NOMO-1 (cell line): ENCODE data around the gene RBM42.
A peak's percentile ranks its signal among the peaks of the same experiment; 100 is the strongest.
"Not testable (repeated sequence)": the region's sequence is repeated elsewhere in the genome, so short reads cannot be mapped to it uniquely, and the experiment has no call there.

Experiments used
- DNase-seq, 2 experiments: peaks; one replicate each; lab custom pipeline; 2025; ENCODE audit not compliant: unreplicated experiment in 2 of 2; lab: John Stamatoyannopoulos, UW

The RBM42 gene

DNA sequence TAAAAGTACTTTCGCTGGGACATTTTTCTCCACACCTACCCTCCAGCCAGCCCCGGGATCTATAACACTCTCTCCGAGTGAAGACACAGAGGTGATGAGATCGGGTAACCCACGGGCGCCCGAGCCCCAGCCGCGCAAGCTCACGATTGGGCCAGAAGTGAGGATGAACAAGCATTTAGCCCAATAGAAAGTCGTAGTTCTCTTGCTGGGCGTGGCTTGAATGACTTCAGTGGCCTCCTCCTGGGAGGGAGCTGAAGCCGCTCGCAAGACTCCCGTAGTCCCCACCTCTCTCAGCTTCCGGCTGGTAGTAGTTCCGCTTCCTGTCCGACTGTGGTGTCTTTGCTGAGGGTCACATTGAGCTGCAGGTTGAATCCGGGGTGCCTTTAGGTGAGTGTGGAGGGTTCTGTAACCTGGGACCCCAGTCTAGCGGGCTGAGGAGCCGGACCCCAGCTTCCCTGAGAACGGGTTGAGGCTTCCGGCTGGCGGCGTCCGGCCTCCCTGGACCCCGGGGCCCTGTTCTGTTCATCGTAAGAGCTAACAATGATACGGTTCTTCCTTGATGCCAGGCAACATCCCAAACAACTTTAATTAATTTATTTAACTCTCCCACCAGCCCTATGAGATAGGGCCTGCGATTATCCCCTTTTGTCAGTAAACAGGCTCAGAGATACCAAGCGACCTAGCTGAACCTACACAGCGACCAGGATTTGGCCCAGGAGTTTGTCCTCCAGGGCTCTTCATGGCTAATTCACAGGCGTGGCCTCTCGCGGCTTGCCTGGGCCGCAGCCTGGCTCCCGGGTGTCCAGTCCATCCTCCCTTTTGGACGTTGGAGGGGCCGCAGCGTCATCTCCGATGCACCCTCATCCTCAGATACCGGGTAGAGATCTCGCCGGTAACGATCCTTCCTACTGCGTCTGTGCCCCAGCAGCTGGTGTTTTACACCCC, 19.5 kb downstream of the RBM42 start, which contains the start of gene COX6B1:
COX6B1 (plus strand) TSS at position 307 of the 945 bp plus-strand sequence. CDS start 2,921 bp downstream, outside the sequence.
- DNase-seq, result peak; percentile 98 to 99

DNA sequence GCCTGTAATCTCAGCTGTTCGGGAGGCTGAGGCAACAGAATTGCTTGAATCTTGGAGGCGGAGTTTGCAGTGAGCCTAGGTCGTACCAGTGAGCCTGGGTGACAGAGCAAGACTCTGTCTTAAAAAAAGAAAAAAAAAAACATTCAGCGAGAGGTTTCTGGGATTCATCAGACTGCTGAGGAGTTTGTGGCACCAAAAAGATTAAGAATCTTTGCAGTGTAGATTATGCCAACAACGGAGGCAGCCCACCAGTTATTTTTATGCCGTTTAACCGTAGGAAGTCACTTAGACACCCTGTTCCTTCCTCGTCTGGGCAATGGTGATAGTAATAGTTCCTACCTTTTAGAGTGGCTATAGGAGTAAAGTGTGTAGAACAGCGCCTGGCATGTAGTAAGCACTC, 21.7 kb downstream of the RBM42 start:
- no peak for DNase-seq

DNA sequence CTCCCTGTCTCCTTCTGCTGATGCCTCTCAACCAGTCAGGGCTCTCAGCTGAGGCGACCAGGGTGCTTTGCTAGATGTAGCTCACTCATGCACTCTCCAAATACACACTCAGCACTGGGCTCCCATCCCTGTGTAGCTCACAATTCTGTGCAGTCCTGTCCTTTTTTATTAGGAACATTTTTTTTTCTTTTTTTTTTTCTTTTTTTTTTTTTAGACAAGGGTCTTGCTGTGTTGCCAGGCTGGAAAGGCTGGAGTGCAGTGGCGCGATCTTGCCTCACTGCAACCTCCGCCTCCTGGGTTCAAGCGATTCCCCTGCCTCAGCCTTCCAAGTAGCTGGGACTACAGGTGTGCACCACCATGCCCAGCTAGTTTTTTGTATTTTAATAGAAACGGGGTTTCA, 26.0 kb downstream of the RBM42 start:
- not testable (repeated sequence) for DNase-seq

DNA sequence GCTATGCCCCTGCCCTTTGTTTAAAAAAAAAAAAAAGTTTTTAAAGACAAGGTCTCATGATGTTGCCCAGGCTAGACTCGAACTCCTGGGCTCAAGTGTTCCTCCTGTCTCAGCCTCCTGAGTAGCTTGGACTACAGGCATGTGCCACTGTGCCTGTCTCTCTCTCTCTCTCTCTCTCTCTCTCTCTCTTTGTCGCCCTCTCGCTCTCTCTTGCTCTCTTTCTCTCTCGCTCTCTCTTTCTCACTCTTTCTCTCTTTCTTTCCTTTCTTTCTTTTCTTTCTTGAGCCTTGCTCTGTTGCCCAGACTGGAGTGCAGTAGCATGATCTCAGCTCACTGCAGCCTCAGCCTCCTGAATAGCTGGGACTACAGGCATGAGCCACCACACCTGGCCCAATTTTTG, 26.8 kb downstream of the RBM42 start:
- no peak for DNase-seq

DNA sequence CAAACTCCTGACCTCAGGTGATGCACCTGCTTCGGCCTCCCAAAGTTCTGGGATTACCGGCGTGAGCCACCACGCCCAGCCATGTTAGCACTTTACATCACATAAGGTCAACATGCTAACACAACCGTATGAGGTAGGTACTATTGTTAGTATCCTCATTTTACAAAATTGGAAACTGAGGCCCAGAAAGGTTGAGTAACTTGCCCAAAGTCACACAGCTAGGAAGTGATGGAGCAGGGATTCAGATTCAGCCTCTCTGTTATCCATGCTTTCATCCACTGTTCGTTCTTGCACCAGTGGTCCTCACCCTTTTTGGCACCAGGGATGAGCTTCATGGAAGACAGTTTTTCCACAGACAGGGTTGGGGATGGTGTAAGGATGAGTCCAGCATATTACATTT, 27.9 kb downstream of the RBM42 start:
- no peak for DNase-seq

DNA sequence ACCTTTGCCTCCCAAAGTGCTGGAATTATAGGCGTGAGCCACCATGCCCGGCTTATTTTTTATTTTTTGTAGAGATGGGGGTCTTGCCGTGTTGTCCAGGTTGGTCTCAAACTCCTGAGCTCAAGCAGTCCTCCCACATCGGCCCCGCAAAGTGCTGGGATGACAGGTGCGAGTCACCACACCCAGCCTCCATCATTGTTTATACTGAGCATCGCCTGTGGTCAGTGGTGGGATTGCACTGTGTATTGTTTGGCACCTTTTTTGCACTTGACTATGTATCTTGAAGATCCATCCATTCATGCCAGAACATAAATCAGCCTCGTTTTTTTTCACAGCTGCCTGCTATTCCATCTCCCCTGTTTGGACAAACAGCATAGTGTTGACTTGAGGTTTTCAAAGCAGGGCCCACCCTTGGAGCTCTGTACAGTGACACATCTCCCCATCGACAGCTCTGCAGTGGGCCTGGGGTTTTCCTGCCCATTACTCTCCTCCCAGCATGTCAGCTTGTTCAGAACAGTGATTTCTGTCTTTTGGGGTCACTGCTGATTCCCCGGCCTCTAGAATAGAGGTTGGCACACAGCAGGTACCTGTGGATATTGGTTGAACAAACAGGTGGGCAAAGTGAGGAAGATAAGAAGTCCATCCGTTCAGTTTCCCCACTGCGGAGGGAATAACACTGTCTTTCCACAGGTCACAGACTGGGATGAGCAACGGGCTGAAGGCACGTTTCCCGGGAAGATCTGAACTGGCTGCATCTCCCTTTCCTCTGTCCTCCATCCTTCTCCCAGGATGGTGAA, 29.3 kb downstream of the RBM42 start:
- no peak for DNase-seq

DNA sequence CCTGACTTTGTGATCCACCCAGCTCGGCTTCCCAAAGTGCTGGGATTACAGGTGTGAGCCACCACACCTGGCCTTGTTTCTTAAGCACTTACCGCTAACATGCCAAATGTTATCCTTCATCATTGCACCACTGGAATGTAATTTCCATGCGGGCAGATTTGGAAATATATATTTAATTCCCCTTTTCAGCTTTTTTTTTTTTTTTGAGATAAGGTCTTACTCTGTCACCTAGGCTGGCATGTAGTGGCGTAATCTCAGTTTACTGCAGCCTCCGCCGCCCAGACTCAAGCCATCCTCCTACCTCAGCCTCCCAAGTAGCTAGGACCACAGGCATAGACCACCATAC, 33.1 kb downstream of the RBM42 start:
- DNase-seq, result no peak

DNA sequence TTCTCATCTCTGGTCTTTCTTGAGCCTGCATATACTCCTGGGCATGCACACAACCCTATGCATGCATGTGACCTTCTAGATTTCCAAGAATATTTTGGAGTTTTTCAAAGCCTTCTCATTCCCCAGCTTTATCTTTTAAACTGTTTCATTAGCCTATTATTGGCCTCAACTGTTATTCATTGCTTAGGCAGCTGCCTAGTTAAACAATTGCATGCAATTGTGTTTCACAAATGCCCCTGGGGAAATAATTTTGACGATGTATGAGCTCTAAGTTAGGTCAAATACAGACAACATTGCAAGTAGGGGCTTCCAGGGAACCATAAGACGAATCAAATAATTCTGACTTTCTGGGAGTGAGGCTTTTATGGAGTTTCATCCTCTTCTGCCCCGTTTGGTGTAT, 35.1 kb downstream of the RBM42 start:
- DNase-seq, result no peak

DNA sequence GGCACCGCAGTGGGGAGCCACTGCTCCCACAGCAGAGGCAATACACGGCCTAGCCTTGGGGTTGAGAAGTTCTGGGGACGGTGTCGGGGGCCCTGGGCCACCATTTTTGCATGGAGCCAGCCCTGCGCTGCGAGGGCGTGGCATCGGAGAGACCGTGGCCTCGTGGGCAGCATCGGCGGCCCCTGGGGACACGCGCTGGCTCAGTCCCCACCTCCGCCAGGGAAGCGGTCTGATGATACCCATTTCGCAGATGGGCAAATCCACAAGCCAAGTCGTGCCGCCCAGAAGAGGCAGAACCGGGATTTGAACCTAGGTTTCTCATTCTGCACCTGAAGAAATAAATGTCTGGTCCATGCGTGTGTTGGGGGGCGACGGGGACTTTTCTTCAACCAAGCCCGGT, 36.3 kb downstream of the RBM42 start:
- DNase-seq, result no peak

DNA sequence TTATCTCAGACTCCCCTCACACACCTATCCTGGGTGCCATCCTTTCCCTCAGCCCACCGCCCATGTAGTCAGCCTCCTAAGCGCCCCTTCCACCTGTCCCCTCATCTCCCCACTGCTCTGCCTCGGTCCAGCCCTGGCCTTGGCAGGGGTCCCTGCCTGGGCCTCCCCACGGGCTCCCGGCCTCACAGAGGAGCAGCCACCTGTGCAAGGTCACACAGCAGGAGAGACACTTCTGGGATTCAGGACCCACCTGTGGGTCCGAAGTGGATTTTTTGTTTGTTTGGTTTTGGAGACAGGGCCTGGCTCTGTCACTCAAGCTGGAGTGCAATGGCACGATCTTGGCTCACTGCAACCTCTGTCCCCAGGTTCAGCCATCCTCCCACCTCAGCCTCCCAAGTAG, 36.8 kb downstream of the RBM42 start:
- no peak for DNase-seq

DNA sequence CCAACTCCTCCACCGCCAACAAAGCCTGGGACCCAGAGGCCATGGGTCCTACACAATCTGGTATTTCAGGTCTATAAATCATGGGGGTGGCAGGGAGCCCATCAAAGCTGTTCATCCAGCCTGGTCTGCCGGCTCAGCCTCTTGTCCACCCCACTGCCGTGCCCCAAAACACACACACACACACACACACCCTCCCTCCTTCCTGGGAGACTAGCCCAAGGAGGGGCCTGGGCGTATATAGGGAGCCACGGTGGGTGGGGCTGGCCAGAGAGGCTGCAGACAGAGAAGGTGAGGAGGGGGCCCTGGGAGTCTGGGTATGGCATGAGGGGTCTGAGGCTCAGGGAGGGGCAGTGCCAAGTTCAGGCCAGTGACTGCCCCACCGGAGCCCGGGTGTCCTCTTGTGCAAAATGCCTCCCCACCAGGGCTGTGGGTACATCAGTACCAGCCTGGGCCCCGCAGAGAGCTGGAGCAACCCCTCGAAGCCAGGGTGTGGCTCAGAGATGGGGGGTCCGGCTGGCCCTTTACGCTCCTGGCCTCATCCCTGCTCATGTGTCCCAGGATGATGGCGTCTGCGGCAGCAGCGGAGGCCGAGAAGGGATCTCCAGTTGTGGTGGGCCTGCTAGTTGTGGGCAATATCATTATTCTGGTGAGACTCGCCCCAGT, 37.5 kb downstream of the RBM42 start, which contains the start of gene UPK1A:
UPK1A (plus strand) TSS at position 267 of the 663 bp plus-strand sequence; CDS start at position 563, 296 bp downstream.
- no peak for DNase-seq

DNA sequence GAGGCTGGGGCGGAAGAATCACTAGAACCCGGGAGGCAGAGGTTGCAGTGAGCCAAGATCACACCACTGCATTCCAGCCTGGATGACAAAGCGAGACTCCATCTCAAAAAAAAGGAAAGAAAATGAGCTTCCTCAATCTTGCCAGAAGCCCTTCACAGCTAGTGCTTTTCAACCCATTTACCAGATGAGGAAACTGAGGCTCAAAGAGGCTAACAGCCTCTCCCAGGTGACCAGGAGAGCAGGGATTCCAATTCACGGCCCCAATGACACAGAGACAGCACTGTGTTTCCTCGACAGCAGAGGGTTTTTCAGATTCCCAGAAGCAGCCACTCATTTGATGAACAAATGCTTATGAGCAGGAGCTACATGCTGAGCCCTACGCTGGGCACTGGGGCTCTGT, 40.7 kb downstream of the RBM42 start:
- DNase-seq, result no peak

DNA sequence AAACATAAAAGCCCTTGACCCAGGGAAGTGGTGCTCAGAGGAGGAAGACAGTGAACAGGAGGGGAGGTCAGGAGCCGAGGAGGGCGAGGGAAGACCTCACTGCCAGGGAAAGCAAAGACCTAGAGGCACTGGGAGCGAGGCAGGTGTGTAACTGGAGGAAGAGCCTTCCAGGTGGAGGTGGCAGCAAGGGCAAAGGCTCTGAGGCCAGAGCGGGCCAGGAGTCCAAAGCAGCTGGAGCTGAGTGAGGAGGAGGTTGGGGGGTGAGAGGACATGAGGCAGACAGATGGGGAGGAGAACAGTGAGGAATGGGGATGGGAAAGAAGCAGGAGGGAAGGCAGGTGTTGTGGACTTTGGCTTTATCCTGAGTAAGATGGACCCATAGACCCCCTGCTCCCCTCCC, 41.1 kb downstream of the RBM42 start:
- DNase-seq, result no peak

DNA sequence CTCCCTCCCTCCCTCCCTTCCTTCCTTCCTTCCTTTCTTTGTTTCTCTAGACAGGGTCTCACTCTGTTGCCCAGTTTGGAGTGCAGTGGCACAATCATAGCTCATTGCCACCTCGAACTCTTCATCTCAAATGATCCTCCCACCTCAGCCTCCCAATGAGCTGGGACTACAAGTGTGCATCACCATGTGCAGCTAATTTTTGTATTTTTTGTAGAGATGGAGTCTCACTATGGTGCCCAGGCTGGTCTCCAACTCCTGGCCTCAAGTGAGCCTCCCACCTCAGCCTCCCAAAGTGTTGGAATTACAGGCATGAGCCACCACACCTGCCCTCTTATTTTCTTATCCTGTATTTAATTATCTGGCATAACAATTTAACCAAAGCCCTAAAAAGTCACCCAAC, 41.9 kb downstream of the RBM42 start:
- no peak for DNase-seq

DNA sequence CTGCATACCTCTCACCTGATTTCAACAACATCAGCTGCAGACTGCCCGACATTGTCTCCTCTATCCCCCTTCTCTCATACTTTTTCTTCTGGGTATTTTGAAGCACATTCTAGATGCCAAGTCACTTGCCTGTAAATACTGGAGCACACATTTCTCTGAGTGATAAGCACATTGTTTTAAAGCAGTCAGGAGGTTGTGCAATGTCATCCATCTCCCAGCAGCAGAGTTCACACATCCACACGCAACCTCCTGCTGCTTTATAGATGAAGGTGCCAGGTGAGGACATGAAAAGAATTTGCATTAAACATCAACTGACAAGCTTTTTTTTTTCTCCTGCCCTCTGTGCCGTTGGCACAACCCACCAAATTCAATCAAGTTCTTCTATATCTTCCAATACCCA, 43.0 kb downstream of the RBM42 start:
- DNase-seq, result no peak

DNA sequence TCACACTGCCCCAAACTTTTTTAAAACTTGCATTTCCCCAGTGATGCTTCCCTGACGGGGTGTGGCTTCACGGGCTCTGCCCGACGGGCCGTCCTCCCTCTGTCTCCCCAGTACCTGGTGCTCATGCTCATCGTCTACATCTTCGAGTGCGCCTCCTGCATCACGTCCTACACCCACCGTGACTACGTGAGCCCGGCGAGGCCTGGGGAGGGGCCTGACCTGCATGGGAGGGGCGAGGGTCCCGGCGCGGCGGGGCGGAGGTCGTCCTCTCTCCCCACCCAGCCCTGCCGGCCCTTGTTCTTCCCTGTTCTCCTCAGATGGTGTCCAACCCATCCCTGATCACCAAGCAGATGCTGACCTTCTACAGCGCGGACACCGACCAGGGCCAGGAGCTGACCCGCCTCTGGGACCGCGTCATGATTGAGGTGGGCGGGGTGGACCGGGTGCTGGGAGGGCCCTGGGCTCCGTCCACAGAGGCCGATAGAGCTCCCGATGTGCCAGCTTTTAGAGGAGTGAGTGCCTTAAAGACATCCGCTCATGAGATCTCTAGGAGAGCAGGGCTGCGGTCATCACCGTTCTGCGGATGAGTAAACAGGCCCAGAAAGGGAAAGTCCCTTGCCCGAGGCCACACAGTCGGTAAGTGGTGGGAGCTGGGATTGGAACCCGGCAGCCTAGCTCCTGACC, 44.4 kb downstream of the RBM42 start:
- DNase-seq, result no peak

DNA sequence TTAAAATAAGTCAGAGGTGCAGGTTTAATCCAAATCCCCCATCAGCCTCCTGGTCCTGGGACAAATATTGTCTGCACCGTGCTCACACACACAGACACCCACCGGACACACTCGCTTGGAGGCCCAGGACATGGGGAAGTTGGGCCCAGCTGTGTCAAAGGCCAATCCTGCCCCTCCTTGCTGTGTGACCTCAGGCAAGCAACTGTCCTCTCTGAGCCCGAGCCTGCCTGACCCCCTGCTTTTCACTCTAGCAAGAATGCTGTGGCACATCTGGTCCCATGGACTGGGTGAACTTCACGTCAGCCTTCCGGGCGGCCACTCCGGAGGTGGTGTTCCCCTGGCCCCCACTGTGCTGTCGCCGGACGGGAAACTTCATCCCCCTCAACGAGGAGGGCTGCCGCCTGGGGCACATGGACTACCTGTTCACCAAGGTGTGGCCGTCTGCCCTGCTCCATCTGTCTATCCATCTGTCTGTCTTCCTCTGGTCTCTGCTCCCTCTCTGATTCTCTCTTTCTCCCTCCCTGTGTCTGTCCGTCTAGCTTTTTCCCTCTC, 46.8 kb downstream of the RBM42 start:
- no peak for DNase-seq
